Activated CD4-positive, alpha-beta memory T cell treated with anti-CD3 and anti-CD28 coated beads for 36 hours (primary cell): Measurements from ENCODE around the gene RPS6KA3. TPM values are rescaled to one million over a fixed set of nuclear protein-coding genes. Genes with fewer than 3 reads are reported as not detected.
A peak's percentile ranks its signal among the peaks of the same experiment; 100 is the strongest.

Experiments used
- CTCF ChIA-PET: fragments of 350-600 bp; sonication (Branson Sonifier 250); formaldehyde crosslinking; loops from one replicate; lab custom pipeline; 2021; ENCODE audit warnings: antibody characterized with exemption, inconsistent platforms; lab: Charles Lee
- POLR2A ChIA-PET: fragments of 350-600 bp; sonication (Branson Sonifier 250); formaldehyde crosslinking; loops from one replicate; lab custom pipeline; 2021; ENCODE audit warnings: antibody characterized with exemption; lab: Charles Lee
- DNase-seq: peaks from one replicate; pipeline ENCODE4 v3.0.0-alpha.2; 2020
- H3K27ac Mint-ChIP-seq: one replicate; pipeline ENCODE4 v1.8.0; 2021; ENCODE audit warnings: mixed read lengths
- H3K27me3 Mint-ChIP-seq: one replicate; pipeline ENCODE4 v1.8.0; 2021; ENCODE audit warnings: mixed read lengths
- H3K36me3 Mint-ChIP-seq: one replicate; pipeline ENCODE4 v1.8.0; 2021; ENCODE audit warnings: mixed read lengths
- H3K4me1 Mint-ChIP-seq: one replicate; pipeline ENCODE4 v1.8.0; 2021; ENCODE audit warnings: low read depth, mixed read lengths
- H3K4me3 Mint-ChIP-seq: one replicate; pipeline ENCODE4 v1.8.0; 2021; ENCODE audit warnings: mild to moderate bottlenecking, mixed read lengths
- H3K9me3 Mint-ChIP-seq: one replicate; pipeline ENCODE4 v1.8.0; 2021; ENCODE audit warnings: mixed read lengths
- intact Hi-C: fragments of 100-400 bp; cut with micrococcal nuclease; formaldehyde crosslinking; loops from one replicate; pipeline ENCODE4 v1.15.1; 2023
- total RNA-seq, 2 experiments: library from RNA; stranded (reverse); gene quantifications; one replicate each; pipeline ENCODE4 v1.2.3, GENCODE V29; 2021

Gene RPS6KA3
- total RNA-seq, 2 experiments from 2014 or later = 51.8 to 52.0 TPM

DNA sequence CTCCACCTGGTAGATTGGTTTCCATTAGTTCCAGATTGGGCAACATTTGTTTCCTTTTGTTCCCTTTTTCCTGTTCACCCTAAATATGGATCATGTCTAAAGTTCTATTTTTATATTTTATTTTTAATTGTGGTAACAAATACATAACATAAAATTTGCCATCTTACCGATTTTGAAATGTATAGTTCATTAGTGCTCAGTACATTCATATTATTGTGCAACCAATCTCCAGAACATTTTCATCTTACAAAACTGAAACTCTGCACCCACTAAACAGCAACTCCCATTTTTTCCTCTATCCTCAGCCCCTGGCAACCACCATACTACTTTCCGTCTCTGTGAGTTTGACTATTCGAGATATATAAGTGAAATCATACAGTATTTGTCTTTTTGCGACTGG, 14.2 kb upstream of the RPS6KA3 start:
- Mint-ChIP-seq H3K27me3 (no peaks in the 10 kb centered on the region), H3K27ac (peak overlapping the region; percentile 16), H3K36me3 (no peaks in the 10 kb centered on the region), H3K9me3 (peaks cover 4% of the 10 kb centered on the region), H3K4me3 (no peak overlapping the region), H3K4me1 (no peaks in the 10 kb centered on the region)
- CTCF ChIA-PET = no interaction called here
- POLR2A ChIA-PET = no interaction called here
- no peak for DNase-seq
- intact Hi-C loops = no loop called here

DNA sequence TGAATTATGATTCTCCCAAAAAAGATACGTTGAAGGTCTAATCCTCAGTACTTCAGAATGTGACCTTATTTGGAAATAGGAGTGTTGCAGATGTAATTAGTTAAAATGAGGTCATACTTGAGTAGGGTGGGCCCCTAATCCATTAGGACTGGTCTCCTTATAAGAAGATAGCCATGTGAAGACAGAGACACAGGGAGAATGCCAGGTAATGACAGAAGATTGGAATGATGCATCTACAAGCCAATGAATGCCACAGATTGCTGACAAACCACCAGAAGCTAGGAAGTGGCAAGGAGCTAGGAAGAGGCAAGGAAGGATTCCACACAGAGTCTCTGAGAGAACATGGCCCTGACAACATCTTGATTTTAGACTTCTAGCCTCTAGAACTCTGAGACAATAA, 7.4 kb upstream of the RPS6KA3 start:
- CTCF ChIA-PET = no interaction called here

DNA sequence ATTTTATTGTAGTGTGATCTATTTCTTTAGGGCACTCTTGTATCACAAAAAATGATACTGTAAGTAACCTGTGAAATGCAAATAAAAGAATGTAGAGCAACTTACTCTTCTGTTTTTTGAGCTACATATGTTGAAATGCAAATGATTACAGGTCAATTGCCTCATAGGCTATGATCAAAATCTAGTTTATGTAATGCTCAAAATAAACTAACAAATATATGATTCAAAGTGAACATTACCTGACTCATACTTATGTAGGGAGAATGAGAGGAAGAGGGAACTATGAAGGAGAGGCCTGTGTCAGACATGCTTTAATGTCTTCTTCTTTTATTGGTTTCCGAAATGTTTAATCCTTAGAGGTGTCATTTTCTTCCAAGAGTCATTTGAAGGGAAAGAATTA, 5.0 kb upstream of the RPS6KA3 start:
- H3K9me3 Mint-ChIP-seq = no peaks in the 10 kb centered on the region
- peaks cover 2% of the 10 kb centered on the region for H3K4me1 Mint-ChIP-seq
- no peaks in the 10 kb centered on the region for H3K27me3 Mint-ChIP-seq
- CTCF ChIA-PET = interaction anchor here (1.9 kb wide), 1 partner anchor 19 kb away, joined by 5 read pairs; no protein-coding TSS in a partner anchor
- no peaks in the 10 kb centered on the region for H3K36me3 Mint-ChIP-seq
- H3K4me3 Mint-ChIP-seq = no peak overlapping the region
- DNase-seq = no peak
- H3K27ac Mint-ChIP-seq = no peak overlapping the region
- POLR2A ChIA-PET = no interaction called here
- intact Hi-C loops = no loop called here

More for the DNA sequence above, 7.4 kb upstream of the RPS6KA3 start:
- Mint-ChIP-seq H3K4me3 (no peak overlapping the region), H3K27me3 (no peaks in the 10 kb centered on the region), H3K36me3 (no peaks in the 10 kb centered on the region), H3K4me1 (peaks cover 2% of the 10 kb centered on the region), H3K27ac (no peak overlapping the region), H3K9me3 (peaks cover 4% of the 10 kb centered on the region)
- intact Hi-C loops = no loop called here
- DNase-seq = no peak
- POLR2A ChIA-PET = no interaction called here

DNA sequence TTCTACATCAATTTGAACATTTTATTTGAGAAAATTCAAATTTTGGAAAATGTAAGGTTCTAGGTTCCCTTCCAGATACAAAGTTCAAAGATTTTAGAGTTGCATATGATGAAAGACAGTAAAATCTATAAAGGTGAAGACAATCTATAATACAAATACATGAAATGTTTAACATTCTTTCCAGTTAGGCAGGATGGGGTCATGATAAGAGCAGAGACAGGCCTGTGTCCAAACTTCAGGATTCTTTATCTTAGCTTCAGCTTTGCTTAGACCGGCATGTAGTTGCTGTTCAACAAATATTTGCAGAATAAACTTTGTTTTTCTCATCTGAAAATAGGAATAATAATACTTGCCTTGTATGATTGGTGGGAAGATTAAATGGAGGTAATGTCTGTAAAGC, 4.5 kb upstream of the RPS6KA3 start:
- no peaks in the 10 kb centered on the region for H3K36me3 Mint-ChIP-seq

DNA sequence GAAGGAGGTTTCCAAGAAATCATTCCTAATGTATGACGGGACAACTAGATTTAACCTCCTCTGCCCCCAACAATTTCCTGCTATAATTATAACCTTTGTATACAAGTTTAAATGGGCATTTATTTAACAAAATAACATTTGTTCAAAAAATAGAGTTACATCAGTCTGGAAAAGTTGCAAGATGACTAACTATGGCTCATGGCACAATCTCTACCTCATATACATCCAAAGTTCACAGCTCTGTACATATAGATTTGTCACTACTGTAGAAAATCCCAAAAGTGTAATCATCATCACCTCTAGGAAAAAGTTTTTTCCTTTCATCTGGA, 3.8 kb upstream of the RPS6KA3 start:
- no peaks in the 10 kb centered on the region for H3K9me3 Mint-ChIP-seq
- peaks cover 2% of the 10 kb centered on the region for H3K4me1 Mint-ChIP-seq
- no peaks in the 10 kb centered on the region for H3K36me3 Mint-ChIP-seq
- no peak overlapping the region for H3K27ac Mint-ChIP-seq
- CTCF ChIA-PET = no interaction called here
- no peaks in the 10 kb centered on the region for H3K27me3 Mint-ChIP-seq
- H3K4me3 Mint-ChIP-seq = no peak overlapping the region
- DNase-seq = no peak
- intact Hi-C loops = no loop called here
- POLR2A ChIA-PET = no interaction called here

More for the DNA sequence above, 4.5 kb upstream of the RPS6KA3 start:
- peaks cover 2% of the 10 kb centered on the region for H3K4me1 Mint-ChIP-seq
- ChIA-PET POLR2A (no interaction called here), CTCF (interaction anchor here (1.9 kb wide), 1 partner anchor 18 kb away, joined by 5 read pairs; no protein-coding TSS in a partner anchor)
- intact Hi-C loops = no loop called here
- no peaks in the 10 kb centered on the region for H3K9me3 Mint-ChIP-seq
- DNase-seq = no peak
- H3K27me3 Mint-ChIP-seq = no peaks in the 10 kb centered on the region
- H3K4me3 Mint-ChIP-seq = no peak overlapping the region
- H3K27ac Mint-ChIP-seq = no peak overlapping the region

DNA sequence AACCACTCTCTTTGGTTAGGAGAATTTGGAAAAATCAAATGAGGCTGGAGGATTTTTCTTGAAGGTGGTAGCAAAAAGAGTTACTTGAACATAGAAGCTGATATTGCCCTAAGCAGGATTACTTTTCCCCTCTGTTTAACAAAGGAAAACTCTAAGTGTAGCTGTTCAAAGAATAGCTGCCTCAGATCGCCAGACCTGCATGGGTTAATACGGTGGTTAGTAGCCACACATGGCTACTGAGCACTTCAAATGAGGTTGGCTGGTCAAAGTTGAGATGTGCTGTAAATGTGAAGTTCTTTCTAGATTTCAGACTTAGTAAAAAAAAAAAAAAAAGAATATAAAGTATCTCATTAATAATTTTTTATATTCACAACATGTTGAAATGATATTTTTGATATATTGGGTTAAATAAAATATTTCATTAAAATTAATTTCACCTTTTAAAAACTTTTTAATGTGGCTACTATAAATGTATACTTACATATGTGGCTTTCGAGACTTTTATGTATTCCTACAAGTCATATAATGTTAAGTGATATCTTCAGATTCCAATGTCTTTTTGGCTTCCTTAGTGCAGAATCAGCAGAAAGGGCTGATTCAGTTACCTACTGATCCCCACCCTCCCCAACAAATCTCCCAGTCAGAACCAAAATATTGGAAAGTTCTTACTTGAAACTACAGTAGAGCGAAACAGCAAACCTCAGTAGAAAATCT, 3.3 kb upstream of the RPS6KA3 start:
- Mint-ChIP-seq H3K27ac (no peak overlapping the region), H3K27me3 (no peaks in the 10 kb centered on the region), H3K36me3 (no peaks in the 10 kb centered on the region), H3K4me1 (peaks cover 2% of the 10 kb centered on the region), H3K9me3 (no peaks in the 10 kb centered on the region), H3K4me3 (no peak overlapping the region)
- CTCF ChIA-PET = no interaction called here
- intact Hi-C loops = loop anchor here (5.0 kb wide), 2 partner anchors 128 to 172 kb away; partner anchors contain the start of gene EIF1AX
- POLR2A ChIA-PET = no interaction called here
- no peak for DNase-seq

DNA sequence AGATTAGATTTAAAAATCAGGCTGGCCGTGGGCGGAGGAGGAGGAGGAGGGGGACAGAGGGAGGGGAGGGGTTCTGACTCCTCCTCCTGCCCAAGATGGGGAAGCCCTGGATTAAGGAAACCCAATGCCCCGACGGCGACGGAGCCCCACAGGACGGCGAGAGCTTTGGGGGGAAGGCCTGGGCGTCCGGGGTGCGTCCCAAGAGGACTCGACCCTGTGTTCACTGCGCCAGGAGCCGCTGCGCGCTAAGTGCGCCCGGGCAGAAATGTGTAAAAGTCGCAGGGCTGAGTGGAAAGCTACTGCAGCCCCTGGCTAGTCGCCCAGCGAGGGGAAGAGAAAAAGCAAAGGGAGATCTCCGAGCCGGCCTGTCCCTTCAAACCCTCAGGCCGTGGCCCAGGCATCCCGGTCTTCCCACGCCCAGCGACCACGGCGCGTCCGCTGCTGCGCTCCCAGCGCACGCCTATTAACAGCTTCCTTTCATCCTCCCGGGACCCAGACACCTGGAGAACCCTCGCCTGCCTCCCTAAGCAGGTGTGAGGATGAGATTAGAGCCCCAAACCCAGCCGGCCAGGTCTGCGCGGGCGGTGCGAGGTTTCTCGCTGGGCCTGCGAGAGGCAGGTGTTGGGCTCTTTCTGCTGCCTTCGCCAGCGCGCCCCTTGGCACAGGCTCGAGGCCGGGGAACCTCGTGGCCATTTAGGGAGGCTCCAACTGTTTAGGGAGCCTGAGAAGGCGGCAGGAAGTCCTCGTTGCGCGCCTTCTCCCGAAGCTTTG, 1.4 kb upstream of the RPS6KA3 start:
- CTCF ChIA-PET = no interaction called here
- peak; percentile 20 for DNase-seq

DNA sequence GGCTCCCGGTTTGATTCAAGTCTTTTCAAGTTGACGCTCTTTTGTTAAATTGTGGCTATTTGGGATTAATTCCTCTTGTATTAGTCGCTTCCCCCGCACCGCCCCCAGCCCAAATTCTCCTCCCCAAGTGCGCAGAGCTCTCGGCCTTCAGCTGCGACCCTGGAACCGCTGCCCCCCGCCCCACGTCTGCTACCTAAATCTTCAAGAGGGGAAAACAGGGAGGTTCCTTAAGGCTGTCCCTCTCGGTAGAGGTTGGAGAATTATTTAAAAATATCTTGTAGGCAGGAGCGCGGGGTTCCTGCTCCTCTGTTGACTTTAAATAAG, 860 bp upstream of the RPS6KA3 start:
- CTCF ChIA-PET = no interaction called here
- H3K9me3 Mint-ChIP-seq = no peaks in the 10 kb centered on the region

More for the DNA sequence above, 1.4 kb upstream of the RPS6KA3 start:
- no peak overlapping the region for H3K27ac Mint-ChIP-seq
- H3K36me3 Mint-ChIP-seq = no peaks in the 10 kb centered on the region
- H3K4me3 Mint-ChIP-seq = peak overlapping the region; percentile 83
- H3K27me3 Mint-ChIP-seq = no peaks in the 10 kb centered on the region
- POLR2A ChIA-PET = no interaction called here
- intact Hi-C loops = loop anchor here (2.0 to 5.0 kb wide), 3 partner anchors 85 to 174 kb away; partner anchors contain the start of gene EIF1AX
- no peaks in the 10 kb centered on the region for H3K9me3 Mint-ChIP-seq
- peaks cover 13% of the 10 kb centered on the region for H3K4me1 Mint-ChIP-seq

DNA sequence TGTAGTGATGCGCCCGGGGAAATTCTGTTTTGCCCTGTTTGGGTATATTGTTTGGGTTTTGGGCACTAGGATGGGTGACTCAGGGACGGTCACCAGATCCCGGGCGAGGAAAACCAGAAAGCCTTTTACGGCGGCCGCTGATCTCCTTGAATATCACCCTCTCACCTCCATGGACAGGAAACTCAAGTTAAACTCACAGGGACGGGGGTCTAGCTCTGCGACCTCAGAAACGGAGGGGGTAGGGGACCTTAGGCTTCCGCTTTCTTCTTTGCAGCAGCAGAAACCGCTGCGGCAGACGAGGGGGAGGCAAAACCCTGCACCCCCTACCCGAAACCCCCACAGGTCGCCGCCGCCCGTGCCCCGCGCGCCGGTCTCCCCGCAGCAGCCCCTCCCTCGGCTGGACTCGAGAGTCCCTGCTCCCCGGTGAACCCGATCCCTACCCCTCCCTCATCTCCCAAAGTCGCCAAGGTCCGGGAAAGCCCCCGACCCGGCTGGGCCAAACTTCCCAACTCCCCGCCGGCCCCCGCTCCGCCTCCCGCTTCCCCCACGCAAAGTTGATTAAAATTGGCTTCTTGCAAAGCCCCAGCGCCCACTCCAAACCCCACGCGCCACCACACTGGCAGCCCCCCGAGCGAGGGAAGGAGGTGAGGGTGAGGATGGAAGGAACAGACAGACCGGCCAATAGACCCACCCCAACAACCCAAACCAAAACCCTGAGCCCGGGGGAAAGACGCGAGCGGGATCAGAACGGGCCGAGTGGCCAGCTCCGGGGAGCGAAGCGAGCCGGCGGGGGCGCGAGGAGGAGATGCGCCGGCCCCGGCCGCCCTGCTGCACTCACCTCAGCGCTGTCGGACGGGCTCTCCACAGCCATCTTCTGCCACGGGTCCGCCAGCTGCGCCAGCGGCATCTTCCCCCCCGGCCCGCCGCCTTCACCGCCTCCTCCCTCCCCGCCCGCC, 705 bp downstream of the RPS6KA3 start:
- no peaks in the 10 kb centered on the region for H3K27me3 Mint-ChIP-seq
- no peaks in the 10 kb centered on the region for H3K36me3 Mint-ChIP-seq
- POLR2A ChIA-PET = interaction anchor here (0.8 to 1.2 kb wide), 3 partner anchors 13 to 250 kb away, joined by 3 to 6 read pairs (median 3); no protein-coding TSS in a partner anchor
- intact Hi-C loops = loop anchor here (1.0 to 5.0 kb wide), 6 partner anchors 13 to 176 kb away; partner anchors contain the start of gene EIF1AX
- DNase-seq = peak; percentile 46
- CTCF ChIA-PET = interaction anchor here (0.8 to 1.0 kb wide), 2 partner anchors 13 to 14 kb away, joined by 3 to 5 read pairs; no protein-coding TSS in a partner anchor
- peaks cover 26% of the 10 kb centered on the region for H3K4me1 Mint-ChIP-seq
- H3K27ac Mint-ChIP-seq = peak overlapping the region; percentile 99
- no peaks in the 10 kb centered on the region for H3K9me3 Mint-ChIP-seq
- H3K4me3 Mint-ChIP-seq = peak overlapping the region; percentile 95

More for the DNA sequence above, 860 bp upstream of the RPS6KA3 start:
- POLR2A ChIA-PET = interaction anchor here (1.0 kb wide), 1 partner anchor 248 kb away, joined by 3 read pairs; no protein-coding TSS in a partner anchor
- intact Hi-C loops = loop anchor here (2.0 to 5.0 kb wide), 3 partner anchors 85 to 175 kb away; partner anchors contain the start of gene EIF1AX
- Mint-ChIP-seq H3K27me3 (no peaks in the 10 kb centered on the region), H3K4me3 (peak overlapping the region; percentile 83), H3K27ac (no peak overlapping the region), H3K36me3 (no peaks in the 10 kb centered on the region), H3K4me1 (peaks cover 15% of the 10 kb centered on the region)
- no peak for DNase-seq

DNA sequence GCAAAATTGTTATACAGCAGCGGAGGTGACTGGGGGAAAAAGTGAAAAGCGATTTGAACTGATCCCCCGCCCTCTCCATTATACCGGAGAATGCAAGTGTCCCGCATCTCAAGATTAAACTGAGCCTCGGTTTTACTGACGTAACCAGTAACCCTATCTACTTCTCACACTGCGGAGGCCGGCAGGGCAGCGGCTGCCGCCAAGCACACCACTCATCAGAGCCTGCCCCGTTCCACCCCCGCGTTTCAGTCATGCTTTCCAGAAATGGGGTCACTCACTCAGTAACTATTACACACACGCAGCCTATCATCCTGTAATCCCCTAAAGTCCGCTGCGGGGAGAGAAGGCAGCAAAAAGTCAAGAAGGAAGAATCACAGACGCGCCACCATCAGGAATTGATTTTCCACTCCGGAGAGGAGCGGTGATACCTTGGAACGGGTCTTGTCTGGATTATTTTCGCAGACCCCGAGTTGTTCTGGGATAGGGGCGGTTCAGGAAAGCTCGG, 1.4 kb downstream of the RPS6KA3 start:
- H3K4me3 Mint-ChIP-seq = peak overlapping the region; percentile 95
- H3K36me3 Mint-ChIP-seq = no peaks in the 10 kb centered on the region
- H3K27me3 Mint-ChIP-seq = no peaks in the 10 kb centered on the region
- H3K4me1 Mint-ChIP-seq = peaks cover 31% of the 10 kb centered on the region
- POLR2A ChIA-PET = interaction anchor here (1.2 kb wide), 1 partner anchor 13 kb away, joined by 6 read pairs; no protein-coding TSS in a partner anchor
- CTCF ChIA-PET = interaction anchor here (1.0 kb wide), 2 partner anchors 13 kb away, joined by 5 to 6 read pairs; no protein-coding TSS in a partner anchor
- intact Hi-C loops = loop anchor here (1.0 to 5.0 kb wide), 5 partner anchors 12 to 177 kb away; partner anchors contain the start of gene EIF1AX
- peak; percentile 87 for DNase-seq
- peak overlapping the region; percentile 99 for H3K27ac Mint-ChIP-seq
- no peaks in the 10 kb centered on the region for H3K9me3 Mint-ChIP-seq

DNA sequence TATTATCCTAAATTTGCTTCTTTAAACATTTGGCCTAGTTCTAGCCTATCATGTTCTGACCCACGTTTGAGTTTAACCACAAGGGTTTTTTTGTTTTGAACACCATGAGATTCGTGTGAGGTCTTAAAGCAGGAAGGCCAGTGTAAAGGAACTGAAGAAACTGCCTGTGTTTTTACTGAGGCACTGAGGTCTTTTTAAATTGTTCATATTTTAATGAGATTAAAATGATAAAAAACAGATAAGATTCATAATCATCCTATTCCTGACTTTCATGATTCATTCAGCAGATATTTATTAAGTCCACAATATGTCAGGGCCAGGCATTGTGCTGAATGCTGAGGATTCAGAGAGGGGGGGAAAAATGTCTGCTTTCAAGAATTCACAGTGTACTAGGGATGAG, 3.2 kb downstream of the RPS6KA3 start:
- Mint-ChIP-seq H3K27ac (peak overlapping the region; percentile 82), H3K27me3 (no peaks in the 10 kb centered on the region), H3K36me3 (no peaks in the 10 kb centered on the region), H3K4me1 (peaks cover 41% of the 10 kb centered on the region), H3K4me3 (peak overlapping the region; percentile 45), H3K9me3 (no peaks in the 10 kb centered on the region)
- ChIA-PET POLR2A (no interaction called here), CTCF (interaction anchor here (0.8 kb wide), 1 partner anchor 27 kb away, joined by 3 read pairs; no protein-coding TSS in a partner anchor)
- intact Hi-C loops = no loop called here
- DNase-seq = no peak
